ENCODE results near the gene CCDC27.

The CCDC27 gene

GRCh38 chr1:3752400-3752945, at the start of gene CCDC27:
Gene CCDC27, plus strand, starts transcription at chr1:3752450. Its CDS starts 32 bp downstream, at chr1:3752482.
- DNase-seq: no peak

GRCh38 chr1:3702528-3702927, 49.7 kb upstream of the CCDC27 start:
- DNase-seq: no peak

GRCh38 chr1:3702990-3703728, 49.1 kb upstream of the CCDC27 start:
- no peak for DNase-seq

- DNase-seq: no peak
Observed at GRCh38 chr1:3703786-3704371, 48.4 kb upstream of the CCDC27 start.

GRCh38 chr1:3705341-3705950, 46.8 kb upstream of the CCDC27 start:
- no peak for DNase-seq

- DNase-seq: no peak
Observed at GRCh38 chr1:3706651-3707297, 45.5 kb upstream of the CCDC27 start.

GRCh38 chr1:3707298-3707938, 44.8 kb upstream of the CCDC27 start:
- DNase-seq: no peak

GRCh38 chr1:3707939-3708328, 44.3 kb upstream of the CCDC27 start:
- no peak for DNase-seq

GRCh38 chr1:3708791-3709190, 43.5 kb upstream of the CCDC27 start:
- no peak for DNase-seq

- no peak for DNase-seq
Observed at GRCh38 chr1:3710251-3710650, 42.0 kb upstream of the CCDC27 start.

- DNase-seq: no peak
Observed at GRCh38 chr1:3711381-3711779, 40.9 kb upstream of the CCDC27 start.

- DNase-seq: no peak
Observed at GRCh38 chr1:3711780-3712451, 40.3 kb upstream of the CCDC27 start.

GRCh38 chr1:3712573-3713535, 39.4 kb upstream of the CCDC27 start:
- no peak for DNase-seq

- no peak for DNase-seq
Observed at GRCh38 chr1:3713840-3714239, 38.4 kb upstream of the CCDC27 start.

GRCh38 chr1:3714284-3714741, 37.9 kb upstream of the CCDC27 start:
- no peak for DNase-seq

- DNase-seq: no peak
Observed at GRCh38 chr1:3714814-3715213, 37.4 kb upstream of the CCDC27 start.

GRCh38 chr1:3716351-3716750, 35.9 kb upstream of the CCDC27 start:
- DNase-seq: no peak

- DNase-seq: no peak
Observed at GRCh38 chr1:3717041-3717714, 35.1 kb upstream of the CCDC27 start.

- DNase-seq: no peak
Observed at GRCh38 chr1:3717715-3718601, 34.3 kb upstream of the CCDC27 start.
